ENCODE measurements around the gene CAPZB. TPM values are rescaled to one million over a fixed set of nuclear protein-coding genes. Genes with fewer than 3 reads are reported as not detected.
A peak's percentile ranks its signal among the peaks of the same experiment; 100 is the strongest.

The CAPZB gene
- total and polyA plus RNA-seq, 2 experiments from 2014 or later: 229 to 494 TPM

DNA sequence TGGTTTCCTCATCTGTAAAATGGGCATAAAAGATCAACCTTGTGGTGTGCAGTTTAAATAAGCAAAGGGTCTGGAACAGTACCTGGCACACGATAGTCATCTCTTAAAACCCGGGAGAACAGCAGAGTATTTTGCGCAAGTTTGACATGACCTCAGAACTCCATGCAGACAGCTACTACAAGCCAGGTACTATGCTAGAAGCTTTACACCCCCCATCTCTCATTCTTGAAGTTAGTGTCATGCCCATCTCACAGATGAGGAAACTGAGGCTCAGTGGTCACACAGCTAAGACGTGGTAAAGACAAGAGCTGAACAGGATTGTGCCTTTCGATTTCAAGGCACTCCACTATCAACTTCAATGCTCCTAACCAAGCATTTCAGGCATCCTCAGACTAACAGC, 78.7 kb downstream of the CAPZB start:
- Histone ChIP-seq H3K79me2 (ENCODE audit: insufficient read depth) (peaks cover 100% of the 10 kb centered on the region), H3K27ac (no peak overlapping the region), H3K4me2 (ENCODE audit: unreplicated experiment) (no peak overlapping the region), H3K27me3 (replicated peaks; ENCODE audit: insufficient read depth) (no peaks in the 10 kb centered on the region), H3K9ac (no peak overlapping the region), H3K4me1 (ENCODE audit: insufficient read depth) (peaks cover 21% of the 10 kb centered on the region), H3K4me3 (no peak overlapping the region), H4K20me1 (ENCODE audit: insufficient read depth) (no peaks in the 10 kb centered on the region), H3K9me2 (ENCODE audit: insufficient read depth) (no peaks in the 10 kb centered on the region), H3F3A (ENCODE audit: insufficient read depth) (peaks cover 18% of the 10 kb centered on the region), H3K9me3 (ENCODE audit: low read depth) (no peaks in the 10 kb centered on the region), H2AFZ (no peak overlapping the region), H3K36me3 (ENCODE audit: low read depth) (no peaks in the 10 kb centered on the region; the same call in 1 of the 2 replicates)
- TF ChIP-seq EZH2 (IDR thresholded peaks at IDR 0.05; ENCODE audit: insufficient read depth, poor library complexity, severe bottlenecking): no peak
- no peak for TF ChIP-seq EZH2phosphoT487 (IDR thresholded peaks at IDR 0.05; ENCODE audit: insufficient read depth, low read depth)
- 78 to 85% methylated on average over 5 of the region's 5 CpGs for WGBS, 2 experiments (ENCODE audit: low coverage in 1 of 2, low lambda C conversion rate in 2 of 2, missing lambda C conversion rate in 2 of 2)
- no peak for DNase-seq
- in situ Hi-C loops (cut with MboI): no loop called here

DNA sequence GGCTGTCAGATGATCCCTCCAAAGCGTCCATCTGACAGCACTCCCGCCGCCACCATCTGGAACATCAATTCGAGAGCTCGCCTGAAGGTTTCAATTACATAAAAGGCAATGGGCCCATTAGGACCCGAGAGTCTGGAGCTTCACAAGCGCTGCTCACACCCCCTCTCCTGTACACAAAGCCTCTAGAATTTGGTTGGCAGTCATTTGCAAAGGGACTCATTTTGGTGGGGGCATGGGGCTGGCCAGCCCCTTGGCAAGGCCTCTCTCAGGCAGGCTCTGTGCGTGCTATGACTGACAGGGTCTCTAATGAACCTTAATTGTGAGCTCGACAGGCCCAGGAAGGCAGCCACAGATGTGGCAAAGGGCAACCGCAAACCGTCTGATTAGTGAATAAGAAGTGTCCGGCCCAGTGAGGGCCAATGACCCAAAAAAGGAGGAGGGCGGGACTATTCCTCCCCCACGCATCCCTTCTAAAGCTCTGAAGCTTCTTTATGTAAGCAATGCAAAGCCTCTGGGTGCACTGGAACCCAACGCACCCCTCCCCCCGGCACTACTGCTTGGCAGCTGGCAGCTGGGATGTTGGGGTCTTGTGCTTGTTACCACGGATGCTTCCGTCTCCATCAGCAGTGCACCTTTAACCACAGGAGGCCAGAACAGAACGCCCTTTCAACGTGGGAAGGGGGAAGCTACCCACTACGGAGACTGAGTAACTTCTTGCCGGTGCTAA, 79.4 kb downstream of the CAPZB start:
- Histone ChIP-seq H3K4me3 (no peak overlapping the region), H3F3A (ENCODE audit: insufficient read depth) (peaks cover 18% of the 10 kb centered on the region), H4K20me1 (ENCODE audit: insufficient read depth) (no peaks in the 10 kb centered on the region), H3K36me3 (ENCODE audit: low read depth) (no peaks in the 10 kb centered on the region), H3K4me1 (ENCODE audit: insufficient read depth) (peaks cover 29% of the 10 kb centered on the region), H3K9me3 (ENCODE audit: low read depth) (no peaks in the 10 kb centered on the region), H3K79me2 (ENCODE audit: insufficient read depth) (peaks cover 100% of the 10 kb centered on the region), H3K27ac (peak overlapping the region; percentile 28), H3K4me2 (ENCODE audit: unreplicated experiment) (peak overlapping the region; percentile 29), H3K27me3 (replicated peaks; ENCODE audit: insufficient read depth) (no peaks in the 10 kb centered on the region), H3K9ac (peak overlapping the region; percentile 0; the same call in 1 of the 2 replicates), H3K9me2 (ENCODE audit: insufficient read depth) (no peaks in the 10 kb centered on the region), H2AFZ (no peak overlapping the region)
- in situ Hi-C loops (cut with MboI): no loop called here
- TF ChIP-seq EZH2 (IDR thresholded peaks at IDR 0.05; ENCODE audit: insufficient read depth, poor library complexity, severe bottlenecking) (no peak), EZH2phosphoT487 (IDR thresholded peaks at IDR 0.05; ENCODE audit: insufficient read depth, low read depth) (no peak)
- peak; percentile 70 for DNase-seq
- 21 to 23% methylated on average over 22 of the region's 22 CpGs for WGBS, 2 experiments (ENCODE audit: low coverage in 1 of 2, low lambda C conversion rate in 2 of 2, missing lambda C conversion rate in 2 of 2)

DNA sequence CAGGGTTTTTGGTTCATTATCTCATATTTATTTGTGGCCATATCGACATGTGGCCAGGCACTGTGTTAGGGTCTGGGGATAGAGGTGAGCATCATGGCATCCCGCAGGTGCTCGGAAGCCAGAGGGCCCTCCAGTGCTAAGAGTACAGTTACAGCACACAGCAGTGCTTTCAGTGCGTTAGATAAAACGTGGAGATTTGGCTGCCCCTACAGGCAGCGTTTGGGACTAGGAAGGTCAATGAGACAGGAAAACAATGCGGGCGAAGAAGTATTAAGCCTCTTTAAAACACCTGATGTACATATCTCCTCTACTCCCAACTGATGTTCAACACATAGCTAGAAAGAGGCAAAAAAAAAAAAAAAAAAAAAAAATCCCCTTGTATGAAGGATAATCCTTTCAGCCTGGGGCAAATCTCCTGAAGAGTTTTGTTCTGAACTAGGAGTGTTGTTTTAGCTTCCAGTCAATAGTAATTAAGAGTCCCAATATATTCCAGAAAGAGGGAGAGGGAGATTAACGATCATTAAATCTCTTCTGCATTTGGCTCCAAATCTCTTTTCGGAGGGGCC, 80.1 kb downstream of the CAPZB start:
- in situ Hi-C loops (cut with MboI): no loop called here

DNA sequence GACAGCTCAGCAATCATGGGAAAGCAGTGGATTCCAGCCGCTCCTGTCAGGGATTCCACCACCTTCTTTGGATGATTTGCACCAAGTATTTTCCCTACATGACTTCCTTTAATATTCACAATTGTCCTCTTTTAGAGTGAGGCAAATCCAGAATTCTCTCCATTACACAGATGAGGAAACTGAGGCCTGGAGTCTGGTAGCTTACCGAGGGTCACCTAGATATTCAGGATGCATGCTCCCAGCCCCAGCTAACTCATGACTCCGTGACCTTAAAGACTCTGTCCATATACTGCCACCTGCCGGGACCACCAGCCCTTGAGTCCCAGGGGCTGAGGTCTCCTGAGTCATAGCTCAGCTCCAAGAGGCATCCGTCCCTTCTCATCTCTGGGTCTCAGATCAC, 80.6 kb downstream of the CAPZB start:
- TF ChIP-seq EZH2phosphoT487 (IDR thresholded peaks at IDR 0.05; ENCODE audit: insufficient read depth, low read depth) (no peak), EZH2 (IDR thresholded peaks at IDR 0.05; ENCODE audit: insufficient read depth, poor library complexity, severe bottlenecking) (no peak)
- in situ Hi-C loops (cut with MboI): no loop called here
- Histone ChIP-seq H3K27ac (no peak overlapping the region), H3K4me3 (no peak overlapping the region), H2AFZ (no peak overlapping the region), H4K20me1 (ENCODE audit: insufficient read depth) (no peaks in the 10 kb centered on the region), H3K4me1 (ENCODE audit: insufficient read depth) (peaks cover 40% of the 10 kb centered on the region), H3K79me2 (ENCODE audit: insufficient read depth) (peaks cover 100% of the 10 kb centered on the region), H3K4me2 (ENCODE audit: unreplicated experiment) (no peak overlapping the region), H3K9me3 (ENCODE audit: low read depth) (no peaks in the 10 kb centered on the region), H3K9ac (no peak overlapping the region), H3K36me3 (ENCODE audit: low read depth) (no peaks in the 10 kb centered on the region), H3K9me2 (ENCODE audit: insufficient read depth) (no peaks in the 10 kb centered on the region), H3K27me3 (replicated peaks; ENCODE audit: insufficient read depth) (no peaks in the 10 kb centered on the region), H3F3A (ENCODE audit: insufficient read depth) (peaks cover 16% of the 10 kb centered on the region)
- WGBS, 2 experiments (ENCODE audit: low coverage in 1 of 2, low lambda C conversion rate in 2 of 2, missing lambda C conversion rate in 2 of 2): 86 to 89% methylated on average over 5 of the region's 5 CpGs
- DNase-seq: no peak

More for the DNA sequence above, 80.1 kb downstream of the CAPZB start:
- no peak overlapping the region for H2AFZ ChIP-seq
- peak overlapping the region; percentile 0; the same call in 1 of the 2 replicates for H3K9ac ChIP-seq
- H3K9me2 ChIP-seq (ENCODE audit: insufficient read depth): no peaks in the 10 kb centered on the region
- H3F3A ChIP-seq (ENCODE audit: insufficient read depth): peaks cover 18% of the 10 kb centered on the region
- no peak overlapping the region for H3K4me3 ChIP-seq
- no peaks in the 10 kb centered on the region for H3K9me3 ChIP-seq (ENCODE audit: low read depth)
- peak overlapping the region; percentile 28 for H3K27ac ChIP-seq
- WGBS, 2 experiments (ENCODE audit: low coverage in 1 of 2, low lambda C conversion rate in 2 of 2, missing lambda C conversion rate in 2 of 2): 38 to 48% methylated on average over 10 of the region's 10 CpGs
- no peaks in the 10 kb centered on the region for H4K20me1 ChIP-seq (ENCODE audit: insufficient read depth)
- peaks cover 35% of the 10 kb centered on the region for H3K4me1 ChIP-seq (ENCODE audit: insufficient read depth)
- TF ChIP-seq EZH2 (IDR thresholded peaks at IDR 0.05; ENCODE audit: insufficient read depth, poor library complexity, severe bottlenecking) (no peak), EZH2phosphoT487 (IDR thresholded peaks at IDR 0.05; ENCODE audit: insufficient read depth, low read depth) (no peak)
- H3K27me3 ChIP-seq (replicated peaks; ENCODE audit: insufficient read depth): no peaks in the 10 kb centered on the region
- peak; percentile 62 for DNase-seq
- H3K36me3 ChIP-seq (ENCODE audit: low read depth): no peaks in the 10 kb centered on the region
- peak overlapping the region; percentile 29 for H3K4me2 ChIP-seq (ENCODE audit: unreplicated experiment)
- peaks cover 100% of the 10 kb centered on the region for H3K79me2 ChIP-seq (ENCODE audit: insufficient read depth)
